Activated naive CD8-positive, alpha-beta T cell (primary cell): ENCODE data around the gene CASD1.

Experiments used
- H3K27ac Mint-ChIP-seq: one replicate; pipeline ENCODE4 v1.8.0; 2021; ENCODE audit warnings: mixed read lengths
- H3K27me3 Mint-ChIP-seq: one replicate; pipeline ENCODE4 v1.8.0; 2021; ENCODE audit warnings: mixed read lengths
- H3K36me3 Mint-ChIP-seq: one replicate; pipeline ENCODE4 v1.8.0; 2021; ENCODE audit warnings: mixed read lengths
- H3K4me1 Mint-ChIP-seq: one replicate; pipeline ENCODE4 v1.8.0; 2021; ENCODE audit warnings: low read depth, mixed read lengths
- H3K4me3 Mint-ChIP-seq: one replicate; pipeline ENCODE4 v1.8.0; 2021; ENCODE audit warnings: mild to moderate bottlenecking, mixed read lengths
- H3K9me3 Mint-ChIP-seq: one replicate; pipeline ENCODE4 v1.8.0; 2021; ENCODE audit warnings: low read depth, mixed read lengths

CASD1 gene

DNA sequence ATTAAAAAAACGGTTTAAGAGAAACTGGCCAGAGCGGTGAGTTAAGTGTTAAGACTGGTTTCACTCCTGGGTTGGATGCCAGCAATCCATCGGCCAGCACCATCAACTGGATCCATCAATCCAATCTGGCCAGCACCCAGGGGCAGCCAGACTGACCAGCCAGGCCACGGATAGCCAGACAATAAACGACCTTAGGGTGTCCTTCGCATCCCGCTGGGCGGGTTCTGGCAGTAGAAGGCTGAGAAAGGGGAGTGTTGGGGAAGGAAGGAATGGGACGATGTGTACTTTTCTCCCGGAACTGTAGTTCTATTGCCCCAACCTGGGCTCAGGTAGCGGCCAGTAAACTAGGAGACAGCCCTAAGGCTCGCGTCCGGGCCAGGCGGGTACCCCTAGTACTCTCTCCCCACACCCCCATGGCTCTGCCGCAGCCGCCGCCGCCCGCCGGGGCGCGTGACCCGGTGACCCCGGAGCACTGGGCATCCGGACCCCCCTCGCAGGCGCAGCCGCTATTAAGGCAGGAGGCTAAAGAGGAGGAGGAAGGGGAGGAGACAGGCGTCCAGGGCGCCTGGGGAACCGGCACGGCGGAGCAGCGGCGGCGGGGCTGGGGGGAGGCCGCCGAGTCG, at the start of gene CASD1:
TSS of gene CASD1 (plus strand) at position 546 of the 623 bp plus-strand sequence. CDS start 276 bp downstream, outside the sequence.
- Mint-ChIP-seq H3K9me3 (no peaks in the 10 kb centered on the region), H3K36me3 (peaks cover 7% of the 10 kb centered on the region), H3K4me1 (peaks cover 43% of the 10 kb centered on the region), H3K27me3 (no peaks in the 10 kb centered on the region), H3K27ac (peak within 1 kb of the TSS; percentile 93), H3K4me3 (peak within 1 kb of the TSS; percentile 91)

DNA sequence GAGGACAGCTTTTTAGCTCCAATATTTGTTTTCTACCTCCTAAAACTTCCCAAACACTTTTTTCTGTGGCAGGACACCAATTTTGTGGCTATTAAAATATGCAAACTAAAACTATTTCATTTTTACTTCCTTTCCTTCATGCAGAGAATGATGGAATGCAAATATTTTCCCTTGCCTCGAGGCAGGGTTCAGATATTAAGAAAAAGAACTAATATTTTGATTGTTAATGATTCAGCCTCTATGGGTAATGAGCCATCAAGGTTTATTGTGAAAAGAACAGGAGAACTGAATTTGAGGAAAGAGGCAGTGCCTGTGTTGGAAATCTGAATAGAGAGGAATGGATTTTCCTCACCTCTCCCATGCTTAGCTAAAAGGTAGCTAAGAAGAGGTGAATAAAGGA, 43.1 kb upstream of the CASD1 start:
- no peak overlapping the region for H3K27ac Mint-ChIP-seq
- H3K4me3 Mint-ChIP-seq, result no peak overlapping the region
- H3K9me3 Mint-ChIP-seq, result peaks cover 7% of the 10 kb centered on the region
- peaks cover 2% of the 10 kb centered on the region for H3K36me3 Mint-ChIP-seq
- H3K27me3 Mint-ChIP-seq, result peaks cover 4% of the 10 kb centered on the region
- H3K4me1 Mint-ChIP-seq, result no peaks in the 10 kb centered on the region

DNA sequence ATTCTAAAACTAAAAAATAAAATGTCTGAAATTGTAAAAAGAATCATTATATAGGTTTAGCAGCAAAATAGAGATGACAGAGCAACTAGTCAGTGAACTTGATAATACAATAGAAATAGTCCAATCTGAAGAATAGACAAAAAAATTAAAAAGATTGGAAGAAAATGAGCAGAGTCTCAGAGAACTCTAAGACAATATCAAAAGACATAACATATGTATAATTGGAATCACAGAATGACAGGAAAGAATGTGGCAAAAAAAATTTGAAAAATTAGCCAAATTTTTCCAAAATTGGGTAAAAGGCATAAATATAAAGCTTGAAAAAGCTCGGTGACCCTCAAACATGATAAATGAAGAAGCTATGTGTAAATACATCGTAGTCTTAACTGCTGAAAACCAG, 38.0 kb upstream of the CASD1 start:
- Mint-ChIP-seq H3K36me3 (peaks cover 2% of the 10 kb centered on the region), H3K27ac (no peak overlapping the region), H3K27me3 (peaks cover 6% of the 10 kb centered on the region), H3K4me3 (no peak overlapping the region), H3K9me3 (peaks cover 7% of the 10 kb centered on the region), H3K4me1 (no peaks in the 10 kb centered on the region)

DNA sequence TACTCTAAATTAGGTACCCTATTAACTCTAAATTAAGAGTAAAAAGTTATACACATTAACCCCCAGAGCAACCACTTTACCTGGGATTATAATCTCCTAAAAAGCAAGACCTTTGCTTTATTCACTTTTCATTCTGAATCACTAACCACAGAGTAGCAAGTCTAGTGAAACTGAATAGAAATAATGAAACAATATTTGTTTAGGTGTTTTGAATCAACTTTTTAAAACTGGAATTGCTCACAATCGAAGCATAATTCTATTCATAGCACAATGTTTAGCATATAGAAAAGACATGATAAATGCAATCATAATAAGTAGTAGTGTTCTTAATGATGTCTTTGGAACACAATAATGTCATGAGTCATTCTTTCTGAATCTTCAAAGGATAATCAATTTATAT, 37.0 kb upstream of the CASD1 start:
- Mint-ChIP-seq H3K4me1 (no peaks in the 10 kb centered on the region), H3K4me3 (no peak overlapping the region), H3K27me3 (peaks cover 6% of the 10 kb centered on the region), H3K36me3 (peaks cover 2% of the 10 kb centered on the region), H3K27ac (no peak overlapping the region), H3K9me3 (peaks cover 7% of the 10 kb centered on the region)

DNA sequence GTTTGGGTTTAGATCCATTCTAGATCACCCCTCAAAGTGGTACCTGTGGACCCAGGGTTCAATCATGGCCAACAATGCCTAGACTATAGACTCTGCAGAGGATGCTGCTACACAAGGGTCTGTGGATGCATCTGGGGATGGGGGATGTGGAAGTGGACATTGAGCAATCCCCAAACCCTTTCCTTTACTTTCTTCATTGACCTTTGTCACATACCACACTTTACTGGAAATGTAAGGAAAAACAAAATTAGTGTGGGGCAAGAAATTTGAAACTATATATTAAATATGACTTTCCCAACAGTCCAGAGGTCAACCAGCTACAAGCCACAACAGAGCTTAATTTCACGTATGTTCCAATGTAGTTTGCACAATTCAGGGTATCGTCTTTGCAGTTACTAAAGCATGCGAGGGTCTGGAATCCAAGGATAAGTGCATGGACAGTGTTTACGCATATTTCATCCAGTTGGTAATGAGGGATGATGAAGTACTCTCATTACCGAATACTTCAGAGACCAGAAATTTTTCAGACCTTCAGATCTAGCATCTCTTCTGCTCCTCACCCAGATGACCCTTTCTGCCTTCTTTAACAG, 33.3 kb upstream of the CASD1 start:
- Mint-ChIP-seq H3K4me1 (no peaks in the 10 kb centered on the region), H3K4me3 (no peak overlapping the region), H3K36me3 (no peaks in the 10 kb centered on the region), H3K27me3 (peaks cover 8% of the 10 kb centered on the region), H3K27ac (no peak overlapping the region), H3K9me3 (no peaks in the 10 kb centered on the region)

DNA sequence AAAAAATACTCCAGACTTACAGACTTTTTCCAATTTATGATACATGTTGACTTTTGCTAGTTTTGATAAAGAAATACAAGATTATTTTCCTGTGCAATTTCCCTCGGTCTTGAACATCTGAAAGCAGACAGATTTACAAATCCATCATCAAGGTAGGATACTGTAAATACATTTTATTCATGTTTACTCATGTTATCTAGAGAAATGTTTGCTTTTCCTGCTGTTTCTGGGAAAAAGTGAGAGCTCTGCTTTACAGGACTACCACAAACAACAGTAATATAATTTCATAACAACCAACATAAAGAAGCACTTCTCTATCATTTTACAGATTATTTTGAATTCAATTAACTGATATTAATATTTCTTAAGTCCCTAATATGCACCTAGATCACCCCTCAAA, 31.7 kb upstream of the CASD1 start:
- no peak overlapping the region for H3K4me3 Mint-ChIP-seq
- H3K27ac Mint-ChIP-seq, result no peak overlapping the region
- H3K36me3 Mint-ChIP-seq, result no peaks in the 10 kb centered on the region
- H3K4me1 Mint-ChIP-seq, result no peaks in the 10 kb centered on the region
- no peaks in the 10 kb centered on the region for H3K9me3 Mint-ChIP-seq
- H3K27me3 Mint-ChIP-seq, result peaks cover 10% of the 10 kb centered on the region

DNA sequence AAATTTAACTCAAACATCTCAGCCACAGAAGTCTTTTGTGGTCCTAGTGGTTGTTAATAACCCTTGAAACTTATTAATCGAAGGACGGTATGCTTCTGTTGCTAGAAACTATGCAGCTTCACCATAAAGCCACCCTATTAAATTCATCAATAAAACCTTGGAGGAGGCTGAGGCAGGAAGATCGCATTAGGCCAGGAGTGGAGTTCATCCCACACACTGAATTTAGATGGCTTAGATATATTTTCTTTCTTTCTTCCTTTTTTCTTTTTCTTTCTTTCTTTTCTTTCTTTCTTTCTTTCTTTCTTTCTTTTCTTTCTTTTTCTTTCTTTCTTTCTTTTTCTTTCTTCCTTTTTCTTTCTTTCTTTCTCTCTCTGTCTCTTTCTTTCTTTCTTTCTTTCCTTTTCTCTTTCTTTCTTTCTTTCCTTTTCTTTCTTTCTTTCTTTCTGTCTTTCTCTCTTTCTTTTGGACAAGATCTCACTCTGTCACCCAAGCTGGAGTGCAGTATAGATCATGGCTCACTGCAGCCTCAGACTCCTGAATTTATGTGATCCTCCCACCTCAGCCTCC, 30.9 kb upstream of the CASD1 start:
- Mint-ChIP-seq H3K4me3 (no peak overlapping the region), H3K36me3 (no peaks in the 10 kb centered on the region), H3K4me1 (no peaks in the 10 kb centered on the region), H3K9me3 (no peaks in the 10 kb centered on the region), H3K27me3 (peaks cover 10% of the 10 kb centered on the region), H3K27ac (no peak overlapping the region)

DNA sequence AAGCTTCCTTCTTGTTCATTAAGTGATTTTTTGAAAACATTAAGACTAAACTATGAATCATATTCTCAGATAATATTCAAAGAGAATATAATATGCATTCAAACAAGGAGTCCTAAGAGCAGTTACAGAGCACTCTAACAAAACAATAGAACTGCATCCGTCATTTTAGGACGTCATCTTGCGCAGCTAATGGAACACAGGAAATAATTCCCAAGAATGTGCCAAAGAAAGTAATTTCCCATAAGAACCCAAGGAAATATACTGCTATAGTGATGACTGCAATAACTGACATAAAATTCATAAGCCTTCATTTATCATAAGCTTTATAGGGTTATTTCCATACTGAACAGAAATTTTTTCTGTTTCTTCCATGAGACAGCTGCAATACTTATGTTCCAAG, 28.3 kb upstream of the CASD1 start:
- peaks cover 12% of the 10 kb centered on the region for H3K27me3 Mint-ChIP-seq
- no peak overlapping the region for H3K27ac Mint-ChIP-seq
- peaks cover 2% of the 10 kb centered on the region for H3K36me3 Mint-ChIP-seq
- no peaks in the 10 kb centered on the region for H3K4me1 Mint-ChIP-seq
- no peaks in the 10 kb centered on the region for H3K9me3 Mint-ChIP-seq
- no peak overlapping the region for H3K4me3 Mint-ChIP-seq

DNA sequence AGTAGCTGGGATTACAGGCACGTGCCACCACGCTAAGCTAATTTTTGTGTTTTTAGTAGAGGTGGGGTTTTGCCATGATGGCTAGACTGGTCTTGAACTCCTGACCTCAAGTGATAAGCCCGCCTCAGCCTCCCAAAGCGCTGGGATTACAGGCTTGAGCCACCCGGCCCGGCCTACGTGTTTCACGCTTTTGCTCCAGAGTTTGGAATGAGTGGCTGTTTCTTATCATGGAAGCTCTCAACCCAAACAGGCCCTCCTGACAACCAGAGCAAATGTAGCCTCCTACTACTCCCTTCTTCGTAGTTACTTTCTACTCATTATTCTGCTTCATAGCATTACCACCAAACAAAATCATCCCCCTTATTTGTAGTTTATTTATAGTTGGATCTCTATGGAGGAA, 26.8 kb upstream of the CASD1 start:
- peaks cover 2% of the 10 kb centered on the region for H3K36me3 Mint-ChIP-seq
- peaks cover 14% of the 10 kb centered on the region for H3K27me3 Mint-ChIP-seq
- no peaks in the 10 kb centered on the region for H3K9me3 Mint-ChIP-seq

DNA sequence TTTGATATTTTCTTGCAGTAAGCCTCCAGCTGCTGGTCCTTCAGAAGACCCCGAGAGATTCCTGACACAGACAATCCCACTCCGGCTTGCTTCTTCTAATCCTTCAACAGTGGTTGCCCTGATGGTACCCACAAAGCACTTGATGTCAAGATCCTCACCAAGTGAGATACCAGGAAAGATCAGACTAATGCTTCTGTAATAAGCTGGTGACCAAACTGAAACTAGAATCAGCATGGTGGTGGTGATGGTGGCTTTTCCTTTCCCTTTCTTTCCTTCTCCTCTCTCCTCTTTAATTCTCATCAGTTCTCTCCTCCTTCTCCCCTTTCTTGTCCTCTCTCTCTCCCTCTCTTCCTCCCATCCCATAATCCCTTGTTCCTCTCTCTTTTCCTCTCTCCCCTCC, 25.8 kb upstream of the CASD1 start:
- Mint-ChIP-seq H3K27me3 (peaks cover 21% of the 10 kb centered on the region), H3K4me1 (no peaks in the 10 kb centered on the region), H3K27ac (no peak overlapping the region), H3K36me3 (peaks cover 2% of the 10 kb centered on the region), H3K4me3 (no peak overlapping the region), H3K9me3 (no peaks in the 10 kb centered on the region)

More for the DNA sequence above, 26.8 kb upstream of the CASD1 start:
- H3K4me3 Mint-ChIP-seq, result no peak overlapping the region
- H3K27ac Mint-ChIP-seq, result no peak overlapping the region
- H3K4me1 Mint-ChIP-seq, result no peaks in the 10 kb centered on the region

DNA sequence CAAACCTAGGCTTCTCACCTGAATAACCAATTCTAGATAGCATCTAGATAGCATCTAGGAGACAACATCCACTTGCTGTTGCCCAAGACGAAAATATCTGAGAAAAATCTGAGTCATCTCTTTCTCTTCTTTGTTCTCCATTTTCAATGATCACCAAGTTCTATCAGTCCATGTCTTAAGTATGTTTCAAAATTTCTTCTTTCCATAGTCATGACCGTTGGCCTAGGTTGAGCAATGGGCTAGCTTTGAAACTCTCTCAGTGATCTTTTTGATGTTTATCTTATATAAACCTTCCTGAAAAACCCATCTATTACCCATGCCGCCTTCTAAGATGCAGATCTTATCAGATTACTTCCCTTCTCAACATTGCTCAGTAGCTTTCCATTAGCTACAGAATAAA, 23.4 kb upstream of the CASD1 start:
- peaks cover 22% of the 10 kb centered on the region for H3K27me3 Mint-ChIP-seq

DNA sequence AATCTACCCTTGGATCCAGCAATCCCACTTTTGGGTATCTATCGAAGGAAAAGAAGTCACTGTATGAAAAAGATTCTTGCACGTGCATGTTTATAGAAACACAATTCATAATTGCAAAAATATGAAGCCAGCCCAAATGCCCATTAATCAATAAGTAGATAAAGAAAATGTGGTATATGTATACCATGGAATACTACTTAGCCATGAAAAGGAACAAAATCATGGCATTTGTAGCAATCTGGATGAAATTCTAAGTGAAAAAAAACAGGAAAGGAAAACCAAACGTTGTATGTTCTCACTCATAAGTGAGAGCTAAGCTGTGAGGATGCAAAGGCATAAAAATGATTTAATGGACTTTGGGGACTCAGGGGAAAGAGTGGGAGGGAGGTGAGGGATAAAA, 18.2 kb upstream of the CASD1 start:
- H3K4me1 Mint-ChIP-seq, result no peaks in the 10 kb centered on the region
- peaks cover 4% of the 10 kb centered on the region for H3K36me3 Mint-ChIP-seq
- H3K4me3 Mint-ChIP-seq, result no peak overlapping the region
- peaks cover 24% of the 10 kb centered on the region for H3K27me3 Mint-ChIP-seq
- peaks cover 4% of the 10 kb centered on the region for H3K9me3 Mint-ChIP-seq
- H3K27ac Mint-ChIP-seq, result no peak overlapping the region

More for the DNA sequence above, 23.4 kb upstream of the CASD1 start:
- Mint-ChIP-seq H3K4me3 (no peak overlapping the region), H3K9me3 (peaks cover under 1% of the 10 kb centered on the region), H3K27ac (no peak overlapping the region), H3K4me1 (no peaks in the 10 kb centered on the region), H3K36me3 (peaks cover 3% of the 10 kb centered on the region)

DNA sequence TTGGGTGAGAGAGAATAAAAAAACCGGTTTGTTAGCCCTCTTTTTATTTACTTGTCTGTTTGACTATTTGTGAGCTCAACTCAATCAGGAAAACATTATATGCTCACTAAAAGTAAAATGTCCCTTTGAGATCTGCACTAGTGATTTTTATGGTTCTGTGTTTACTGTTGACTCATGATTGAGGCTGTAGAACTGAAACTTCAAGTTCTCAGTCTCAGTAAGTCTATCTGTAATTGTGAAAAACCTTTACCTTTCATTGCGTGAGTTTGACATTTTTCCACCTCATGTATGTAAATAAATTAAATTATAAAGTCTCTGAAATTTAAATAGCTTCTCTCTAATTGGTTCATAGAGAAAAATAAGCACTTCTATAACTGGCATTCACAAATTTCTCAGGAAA, 17.0 kb upstream of the CASD1 start:
- H3K9me3 Mint-ChIP-seq, result peaks cover 4% of the 10 kb centered on the region
- peaks cover 24% of the 10 kb centered on the region for H3K27me3 Mint-ChIP-seq
- no peak overlapping the region for H3K27ac Mint-ChIP-seq
- no peak overlapping the region for H3K4me3 Mint-ChIP-seq
- no peaks in the 10 kb centered on the region for H3K4me1 Mint-ChIP-seq
- peaks cover 4% of the 10 kb centered on the region for H3K36me3 Mint-ChIP-seq

DNA sequence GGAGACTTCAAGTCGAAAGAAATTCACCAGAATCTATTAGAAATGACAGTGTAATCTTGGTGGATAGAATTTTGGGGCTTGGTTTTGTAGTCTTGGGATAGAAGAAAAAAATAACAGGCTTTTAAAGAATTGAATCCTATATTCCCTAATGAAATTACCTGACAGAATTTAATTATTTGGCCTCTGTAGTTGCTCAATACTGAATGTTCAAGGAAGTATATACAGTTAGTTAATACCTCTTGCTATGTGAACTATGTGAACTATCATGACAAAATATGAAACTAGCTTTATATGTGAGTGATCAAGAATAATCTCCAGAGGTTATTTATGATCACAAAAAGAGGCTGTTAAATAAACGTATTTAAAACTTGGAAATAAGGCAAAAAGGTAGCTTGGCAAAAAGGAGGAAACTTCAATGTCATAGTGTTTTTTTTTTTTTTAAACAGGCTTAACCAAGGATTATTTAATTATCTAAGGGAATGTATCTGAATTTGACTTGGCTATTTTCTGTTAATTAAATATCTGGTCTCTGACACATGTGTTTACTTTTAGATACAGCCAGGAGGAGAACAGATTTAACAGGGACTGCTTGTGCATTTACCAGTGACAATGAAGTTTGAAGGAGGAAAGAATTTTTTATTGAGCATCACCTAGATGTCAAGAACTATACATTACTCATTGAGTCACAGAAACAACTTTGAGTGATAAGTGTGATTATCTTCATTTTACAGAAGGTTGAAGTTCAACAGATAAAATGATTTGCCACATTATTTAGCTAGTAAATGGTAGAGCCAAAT, 11.5 kb upstream of the CASD1 start:
- no peak overlapping the region for H3K4me3 Mint-ChIP-seq
- no peaks in the 10 kb centered on the region for H3K4me1 Mint-ChIP-seq
- H3K9me3 Mint-ChIP-seq, result no peaks in the 10 kb centered on the region
- H3K27me3 Mint-ChIP-seq, result peaks cover 11% of the 10 kb centered on the region
- H3K27ac Mint-ChIP-seq, result no peak overlapping the region
- H3K36me3 Mint-ChIP-seq, result peaks cover 3% of the 10 kb centered on the region

DNA sequence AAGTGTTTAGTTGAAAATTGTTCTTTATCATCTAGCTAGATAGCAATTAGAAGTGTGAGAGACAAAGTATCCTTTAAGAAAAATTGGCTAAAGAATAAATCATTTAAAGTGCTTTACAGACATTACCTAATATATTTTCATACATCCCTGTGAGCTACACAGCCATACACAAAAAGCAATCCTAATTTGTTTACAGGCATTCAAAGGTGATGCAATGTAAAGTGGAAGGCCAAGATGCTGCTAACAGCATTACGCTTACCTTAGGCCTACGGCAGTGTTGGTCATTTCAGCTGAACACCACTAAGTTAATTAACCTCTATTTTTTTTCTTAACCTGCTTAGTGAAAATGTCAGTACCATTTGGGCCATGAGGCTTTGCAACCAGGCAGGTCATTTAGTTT, 10.7 kb upstream of the CASD1 start:
- Mint-ChIP-seq H3K9me3 (no peaks in the 10 kb centered on the region), H3K4me3 (no peak overlapping the region), H3K27ac (no peak overlapping the region), H3K36me3 (peaks cover 3% of the 10 kb centered on the region), H3K27me3 (peaks cover 10% of the 10 kb centered on the region), H3K4me1 (no peaks in the 10 kb centered on the region)
